PC-9 (cell line): ENCODE data around the gene ZBTB18. TPM values are rescaled to one million over a fixed set of nuclear protein-coding genes. Genes with fewer than 3 reads are reported as not detected.
"Not testable (repeated sequence)": the region's sequence is repeated elsewhere in the genome, so short reads cannot be mapped to it uniquely, and the experiment has no call there.

ENCODE experiments used
- BruUV-seq: library from RNA; stranded (reverse); fragments of 400-500 nt; replicated peaks from 2 replicates; lab custom pipeline; 2021; lab: Mats Ljungman, UMichigan
- CTCF ChIA-PET: fragments of 300-600 bp; sonication (Branson Sonifier 250); formaldehyde crosslinking; loops from one replicate; lab custom pipeline; 2022; ENCODE audit warnings: antibody characterized with exemption; lab: Charles Lee
- POLR2A ChIA-PET: fragments of 300-600 bp; sonication (Branson Sonifier 250); formaldehyde crosslinking; loops from one replicate; lab custom pipeline; 2022; ENCODE audit warnings: antibody characterized with exemption; ENCODE audit not compliant: unreplicated experiment; lab: Charles Lee
- DNase-seq, 2 experiments: peaks; one replicate each; pipeline versions ENCODE4 v3.0.0 to v3.0.0-alpha.2; 2015 to 2022; ENCODE audit warnings: mixed read lengths in 1 of 2
- H2AFZ ChIP-seq: fragments of 200-600 bp; sonication (generic); 2 replicates; pipeline ENCODE4 v1.8.1; 2017; ENCODE audit warnings: antibody characterized with exemption
- H3F3A ChIP-seq: fragments of 200-600 bp; sonication (generic); 2 replicates; pipeline ENCODE4 v1.8.1; 2017; ENCODE audit warnings: antibody characterized with exemption, mild to moderate bottlenecking, low read depth; ENCODE audit not compliant: insufficient read depth
- H3K27ac ChIP-seq: fragments of 200-600 bp; sonication (generic); 2 replicates; pipeline ENCODE4 v1.6.1; 2016; ENCODE audit warnings: mixed run types
- H3K27me3 ChIP-seq: fragments of 200-600 bp; sonication (generic); 2 replicates; pipeline ENCODE4 v1.6.1; 2016; ENCODE audit warnings: low read depth, mixed run types; ENCODE audit not compliant: insufficient read depth
- H3K36me3 ChIP-seq: fragments of 200-600 bp; sonication (generic); 2 replicates; pipeline ENCODE4 v1.6.1; 2016; ENCODE audit warnings: low read depth, mixed run types
- H3K4me1 ChIP-seq: fragments of 200-600 bp; sonication (generic); replicated peaks from 2 replicates; pipeline ENCODE4 v1.6.1; 2016; ENCODE audit warnings: mixed run types; ENCODE audit not compliant: insufficient read depth
- H3K4me2 ChIP-seq: fragments of 200-600 bp; sonication (generic); 2 replicates; pipeline ENCODE4 v1.6.1; 2017; ENCODE audit warnings: mixed run types
- H3K4me3 ChIP-seq: fragments of 200-600 bp; sonication (generic); 2 replicates; pipeline ENCODE4 v1.6.1; 2016; ENCODE audit warnings: mixed run types
- H3K79me2 ChIP-seq: fragments of 200-600 bp; sonication (generic); 2 replicates; pipeline ENCODE4 v1.6.1; 2017; ENCODE audit warnings: low read depth, mixed run types
- H3K9me2 ChIP-seq: fragments of 200-600 bp; sonication (generic); 2 replicates; pipeline ENCODE4 v1.8.1; 2017; ENCODE audit warnings: mild to moderate bottlenecking; ENCODE audit not compliant: insufficient read depth
- H3K9me3 ChIP-seq: fragments of 200-600 bp; sonication (generic); 2 replicates; pipeline ENCODE4 v1.8.1; 2016; ENCODE audit warnings: low read depth; ENCODE audit not compliant: insufficient read depth
- H4K20me1 ChIP-seq: fragments of 200-600 bp; sonication (generic); 2 replicates; pipeline ENCODE4 v1.8.1; 2017; ENCODE audit not compliant: insufficient read depth
- EZH2 ChIP-seq: fragments of 200-600 bp; sonication (generic); IDR thresholded peaks from 2 replicates; pipeline ENCODE4 v1.8.0; 2017; ENCODE audit warnings: antibody characterized with exemption, low read depth
- intact Hi-C: fragments of 100-400 bp; cut with micrococcal nuclease; formaldehyde crosslinking; loops from one replicate; pipeline ENCODE4 v1.10.0; 2022; ENCODE audit not compliant: unreplicated experiment
- total RNA-seq: library from RNA; stranded (reverse); gene quantifications from 2 replicates; pipeline ENCODE4 v1.2.3, GENCODE V29; 2021
- TF ChIP-seq, protein P1 (sequence below): fragments of 200-600 bp; sonication (generic); conservative IDR thresholded peaks from 2 replicates; pipeline ENCODE4 v1.6.1; 2017; ENCODE audit warnings: mixed run types, antibody characterized with exemption, mild to moderate bottlenecking, moderate library complexity

Gene ZBTB18
- total RNA-seq, 1 experiment from 2014 or later, result 20.7 TPM

DNA sequence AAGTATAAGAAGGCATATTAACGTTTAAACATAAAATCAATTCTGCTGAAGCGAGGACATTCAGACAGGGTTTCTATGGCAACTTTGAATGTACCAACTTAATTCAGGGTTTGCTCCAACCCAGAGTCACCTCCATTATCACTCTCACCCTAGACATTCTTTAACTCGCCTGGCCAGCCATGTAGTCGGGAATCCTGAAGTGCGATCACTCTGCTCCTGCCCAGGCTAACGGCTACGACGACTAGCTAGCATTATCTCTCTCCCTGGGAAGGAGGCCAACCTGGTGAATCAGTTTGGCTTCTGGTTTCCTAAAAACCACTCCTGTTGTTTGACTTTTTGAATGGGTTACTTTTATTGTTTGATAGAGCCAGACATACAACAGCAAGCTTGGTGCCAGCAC is 38.9 kb upstream of the ZBTB18 start:
- ChIA-PET POLR2A (interaction anchor here (0.7 kb wide), 1 partner anchor 225 kb away, joined by 4 read pairs; no protein-coding TSS in a partner anchor), CTCF (no interaction called here)
- Histone ChIP-seq H3K9me2 (no peaks in the 10 kb centered on the region), H3K79me2 (no peaks in the 10 kb centered on the region), H3K4me1 (no peaks in the 10 kb centered on the region), H3K4me2 (no peak overlapping the region), H4K20me1 (no peaks in the 10 kb centered on the region), H3K27ac (no peak overlapping the region), H3K36me3 (no peaks in the 10 kb centered on the region), H3K9me3 (0 out of 2 replicates have a peak, but pooled peaks cover 3% of the 10 kb centered on the region), H3F3A (no peaks in the 10 kb centered on the region), H3K4me3 (no peak overlapping the region), H2AFZ (no peak overlapping the region), H3K27me3 (no peaks in the 10 kb centered on the region)
- TF ChIP-seq, protein P1, sequence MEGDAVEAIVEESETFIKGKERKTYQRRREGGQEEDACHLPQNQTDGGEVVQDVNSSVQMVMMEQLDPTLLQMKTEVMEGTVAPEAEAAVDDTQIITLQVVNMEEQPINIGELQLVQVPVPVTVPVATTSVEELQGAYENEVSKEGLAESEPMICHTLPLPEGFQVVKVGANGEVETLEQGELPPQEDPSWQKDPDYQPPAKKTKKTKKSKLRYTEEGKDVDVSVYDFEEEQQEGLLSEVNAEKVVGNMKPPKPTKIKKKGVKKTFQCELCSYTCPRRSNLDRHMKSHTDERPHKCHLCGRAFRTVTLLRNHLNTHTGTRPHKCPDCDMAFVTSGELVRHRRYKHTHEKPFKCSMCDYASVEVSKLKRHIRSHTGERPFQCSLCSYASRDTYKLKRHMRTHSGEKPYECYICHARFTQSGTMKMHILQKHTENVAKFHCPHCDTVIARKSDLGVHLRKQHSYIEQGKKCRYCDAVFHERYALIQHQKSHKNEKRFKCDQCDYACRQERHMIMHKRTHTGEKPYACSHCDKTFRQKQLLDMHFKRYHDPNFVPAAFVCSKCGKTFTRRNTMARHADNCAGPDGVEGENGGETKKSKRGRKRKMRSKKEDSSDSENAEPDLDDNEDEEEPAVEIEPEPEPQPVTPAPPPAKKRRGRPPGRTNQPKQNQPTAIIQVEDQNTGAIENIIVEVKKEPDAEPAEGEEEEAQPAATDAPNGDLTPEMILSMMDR, result no peak
- TF ChIP-seq EZH2, result no peak
- intact Hi-C loops, result no loop called here
- BruUV-seq, result no TSS peak
- DNase-seq, result peak in 1 of 2 experiments; percentile 43

DNA sequence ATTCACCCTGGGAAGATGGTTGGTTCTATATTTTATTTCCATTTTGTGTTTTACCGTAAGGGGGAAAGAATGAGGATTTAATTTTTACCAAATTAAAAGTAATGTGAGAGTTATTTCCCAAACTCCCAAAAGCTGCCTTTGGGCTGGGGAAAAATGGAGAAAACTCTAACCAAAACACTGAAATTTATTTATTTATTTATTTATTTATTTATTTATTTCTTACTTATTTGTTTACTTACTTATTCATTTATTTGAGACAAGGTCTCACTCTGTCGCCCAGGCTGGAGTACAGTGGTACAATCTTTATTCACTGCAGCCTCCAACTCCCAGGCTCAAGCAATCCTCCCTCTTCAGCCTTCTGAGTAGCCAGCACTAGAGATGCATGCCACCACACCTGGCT is 38.0 kb upstream of the ZBTB18 start:
- H3F3A ChIP-seq, result no peaks in the 10 kb centered on the region
- no peak for DNase-seq
- no peaks in the 10 kb centered on the region for H3K27me3 ChIP-seq
- no peaks in the 10 kb centered on the region for H4K20me1 ChIP-seq
- H3K9me2 ChIP-seq, result no peaks in the 10 kb centered on the region
- H3K9me3 ChIP-seq, result 0 out of 2 replicates have a peak, but pooled peaks cover 3% of the 10 kb centered on the region
- H3K36me3 ChIP-seq, result no peaks in the 10 kb centered on the region
- intact Hi-C loops, result no loop called here
- no peak overlapping the region for H2AFZ ChIP-seq
- H3K4me1 ChIP-seq, result no peaks in the 10 kb centered on the region
- H3K79me2 ChIP-seq, result no peaks in the 10 kb centered on the region
- no TSS peak for BruUV-seq
- H3K27ac ChIP-seq, result no peak overlapping the region
- POLR2A ChIA-PET, result no interaction called here
- no peak overlapping the region for H3K4me3 ChIP-seq
- H3K4me2 ChIP-seq, result no peak overlapping the region
- CTCF ChIA-PET, result no interaction called here
- TF ChIP-seq, protein P1, result no peak
- no peak for TF ChIP-seq EZH2

DNA sequence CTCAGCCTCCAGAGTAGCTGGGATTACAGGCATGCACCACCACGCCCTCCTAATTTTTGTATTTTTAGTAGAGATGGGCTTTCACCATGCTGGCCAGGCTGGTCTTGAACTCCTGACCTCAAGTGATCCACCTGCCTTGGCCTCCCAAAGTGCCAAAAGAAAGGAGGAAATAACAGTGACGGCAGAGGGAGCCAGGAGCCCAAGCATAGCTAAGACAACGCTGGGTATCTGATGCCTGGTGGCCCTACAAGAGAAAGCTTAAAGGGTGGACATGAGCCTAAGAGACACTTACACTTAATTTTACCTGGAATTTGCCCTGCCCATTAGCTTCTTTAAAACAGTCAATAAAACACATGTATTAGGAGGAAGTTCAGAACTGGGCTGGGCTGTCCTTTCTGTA is 36.2 kb upstream of the ZBTB18 start:
- H4K20me1 ChIP-seq, H2AFZ ChIP-seq, H3K27ac ChIP-seq, H3K9me3 ChIP-seq, H3K79me2 ChIP-seq, CTCF ChIA-PET, H3K4me3 ChIP-seq, intact Hi-C loops, H3K9me2 ChIP-seq, H3K4me1 ChIP-seq, H3F3A ChIP-seq, H3K27me3 ChIP-seq, H3K36me3 ChIP-seq, DNase-seq, BruUV-seq, H3K4me2 ChIP-seq: not testable (repeated sequence)
- POLR2A ChIA-PET, result interaction anchor here (0.9 kb wide), 1 partner anchor 172 kb away, joined by 5 read pairs; no protein-coding TSS in a partner anchor

DNA sequence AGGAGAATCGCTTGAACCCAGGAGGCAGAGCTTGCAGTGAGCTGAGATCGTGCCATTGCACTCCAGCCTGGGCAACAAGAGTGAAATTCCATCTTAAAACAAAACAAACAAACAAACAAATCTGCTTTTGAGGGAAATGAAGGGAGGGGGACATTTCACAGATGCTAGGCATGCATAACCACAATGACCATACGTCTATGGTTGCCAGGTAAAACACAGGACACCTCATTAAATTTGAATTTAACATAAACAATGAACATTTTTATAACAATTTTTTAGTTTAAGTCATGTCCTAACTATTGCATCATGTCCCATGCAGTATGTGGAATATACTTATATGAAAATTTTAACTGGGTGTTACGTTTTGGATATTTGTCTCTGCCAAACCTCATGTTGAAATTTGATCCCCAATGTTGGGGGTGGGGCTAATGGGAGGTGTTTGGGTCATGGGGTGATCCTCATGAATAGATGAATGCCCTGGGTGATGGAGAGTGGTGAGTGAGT is 31.0 kb upstream of the ZBTB18 start:
- no TSS peak for BruUV-seq
- H3K4me2 ChIP-seq, result no peak overlapping the region
- peaks cover 13% of the 10 kb centered on the region for H3K4me1 ChIP-seq
- H2AFZ ChIP-seq, result no peak overlapping the region
- no peaks in the 10 kb centered on the region for H3K27me3 ChIP-seq
- intact Hi-C loops, result no loop called here
- no peak for DNase-seq
- H3K9me3 ChIP-seq, result peaks cover 3% of the 10 kb centered on the region; the same call in 1 of the 2 replicates
- no peak overlapping the region for H3K4me3 ChIP-seq
- no peaks in the 10 kb centered on the region for H4K20me1 ChIP-seq
- POLR2A ChIA-PET, result no interaction called here
- no peaks in the 10 kb centered on the region for H3F3A ChIP-seq
- no peaks in the 10 kb centered on the region for H3K36me3 ChIP-seq
- TF ChIP-seq, protein P1, result no peak
- no peak for TF ChIP-seq EZH2
- no peaks in the 10 kb centered on the region for H3K79me2 ChIP-seq
- no peaks in the 10 kb centered on the region for H3K9me2 ChIP-seq
- CTCF ChIA-PET, result no interaction called here
- H3K27ac ChIP-seq, result no peak overlapping the region
